ENCODE measurements around the gene KCNH3.

DNA sequence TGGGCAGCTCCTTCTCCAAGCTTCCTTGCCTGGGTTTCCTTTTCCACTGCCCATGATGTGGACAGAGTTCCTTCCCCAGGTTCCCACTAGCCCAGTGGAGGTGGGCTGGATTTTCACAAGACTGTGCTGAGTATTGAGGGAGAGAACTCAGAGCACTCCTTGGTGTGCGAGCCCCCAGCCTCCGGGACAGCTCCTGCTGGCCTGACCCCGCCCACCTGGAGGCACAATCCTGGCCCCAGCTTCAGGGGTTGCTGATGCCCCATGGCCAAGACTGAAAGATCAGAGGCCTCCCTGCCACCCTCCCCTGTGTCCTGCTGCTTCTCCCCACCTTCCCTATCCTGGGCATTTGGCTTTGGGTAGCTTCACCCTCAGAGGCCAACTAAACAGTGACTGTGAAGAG, 7.7 kb downstream of the KCNH3 start:
- TF ChIP-seq POLR2A (IDR thresholded peaks at IDR 0.05; ENCODE audit: low read depth, low read length) (no peak), TAF1 (IDR thresholded peaks at IDR 0.05; ENCODE audit: low read depth, low read length) (no peak), POLR2AphosphoS5 (IDR thresholded peaks at IDR 0.05; ENCODE audit: low read depth, low read length) (no peak), PAX5 (IDR thresholded peaks at IDR 0.05; ENCODE audit: insufficient read depth, low read length, severe bottlenecking) (no peak)
